Lower lobe of right lung (tissue), 2 donors: ENCODE results near the gene CHST2. TPM values are rescaled to one million over a fixed set of nuclear protein-coding genes. Genes with fewer than 3 reads are reported as not detected.

ENCODE experiments used
- ATAC-seq, 2 donors: fragments of 200-7000 bp; cut with Tn5 transposase; one replicate each; pipeline ENCODE4 v1.9.1; 2020 to 2022; ENCODE audit warnings: mild to moderate bottlenecking in 2 of 2, moderate library complexity in 2 of 2
- DNase-seq: peaks from one replicate; pipeline ENCODE4 v3.0.0-alpha.2; 2020
- H3K27ac ChIP-seq: fragments of 200-600 bp; one replicate; pipeline ENCODE4 v1.8.0; 2022
- H3K27me3 ChIP-seq: fragments of 200-600 bp; one replicate; pipeline ENCODE4 v1.8.0; 2022; ENCODE audit warnings: low read depth
- H3K36me3 ChIP-seq: fragments of 200-600 bp; one replicate; pipeline ENCODE4 v1.8.0; 2022; ENCODE audit warnings: mild to moderate bottlenecking
- H3K4me1 ChIP-seq: fragments of 200-600 bp; one replicate; pipeline ENCODE4 v1.8.0; 2022
- H3K4me3 ChIP-seq: fragments of 200-600 bp; one replicate; pipeline ENCODE4 v1.8.0; 2022; ENCODE audit warnings: mild to moderate bottlenecking
- H3K9me3 ChIP-seq: fragments of 200-600 bp; one replicate; pipeline ENCODE4 v1.8.0; 2022
- intact Hi-C: fragments of 100-400 bp; cut with DNase I; formaldehyde crosslinking; loops from one replicate; pipeline ENCODE4 v1.11.0; 2022
- total RNA-seq: library from RNA; stranded (reverse); fragmentation: NEBNext Ultra II Directional; extraction: Animal tissue kit (Norgen Biotek cat#: 25700); gene quantifications from one replicate; pipeline ENCODE4 v1.2.1, GENCODE V29; 2021
- TF ChIP-seq, protein P1 (sequence below): fragments of 200-600 bp; IDR thresholded peaks from one replicate; pipeline ENCODE4 v1.8.0; 2022; ENCODE audit warnings: antibody characterized with exemption, mild to moderate bottlenecking
- donor health status: DM: no; HTN: yes; CAD: no; lungs with severe emphysema.

Gene CHST2
- total RNA-seq, 1 donor from 2014 or later = 6.2 TPM

- Histone ChIP-seq H3K36me3 (no peaks in the 10 kb centered on the region), H3K27ac (no peak overlapping the region), H3K27me3 (no peaks in the 10 kb centered on the region), H3K4me1 (no peaks in the 10 kb centered on the region), H3K9me3 (no peaks in the 10 kb centered on the region), H3K4me3 (no peak overlapping the region)
- DNase-seq (no peak), ATAC-seq (no peak)
- intact Hi-C loops = no loop called here
- TF ChIP-seq, protein P1, sequence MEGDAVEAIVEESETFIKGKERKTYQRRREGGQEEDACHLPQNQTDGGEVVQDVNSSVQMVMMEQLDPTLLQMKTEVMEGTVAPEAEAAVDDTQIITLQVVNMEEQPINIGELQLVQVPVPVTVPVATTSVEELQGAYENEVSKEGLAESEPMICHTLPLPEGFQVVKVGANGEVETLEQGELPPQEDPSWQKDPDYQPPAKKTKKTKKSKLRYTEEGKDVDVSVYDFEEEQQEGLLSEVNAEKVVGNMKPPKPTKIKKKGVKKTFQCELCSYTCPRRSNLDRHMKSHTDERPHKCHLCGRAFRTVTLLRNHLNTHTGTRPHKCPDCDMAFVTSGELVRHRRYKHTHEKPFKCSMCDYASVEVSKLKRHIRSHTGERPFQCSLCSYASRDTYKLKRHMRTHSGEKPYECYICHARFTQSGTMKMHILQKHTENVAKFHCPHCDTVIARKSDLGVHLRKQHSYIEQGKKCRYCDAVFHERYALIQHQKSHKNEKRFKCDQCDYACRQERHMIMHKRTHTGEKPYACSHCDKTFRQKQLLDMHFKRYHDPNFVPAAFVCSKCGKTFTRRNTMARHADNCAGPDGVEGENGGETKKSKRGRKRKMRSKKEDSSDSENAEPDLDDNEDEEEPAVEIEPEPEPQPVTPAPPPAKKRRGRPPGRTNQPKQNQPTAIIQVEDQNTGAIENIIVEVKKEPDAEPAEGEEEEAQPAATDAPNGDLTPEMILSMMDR = no peak
Observed at GRCh38 chr3:143078883-143079282, 40.7 kb upstream of the CHST2 start.

- Histone ChIP-seq H3K4me1 (no peaks in the 10 kb centered on the region), H3K9me3 (no peaks in the 10 kb centered on the region), H3K27me3 (no peaks in the 10 kb centered on the region), H3K4me3 (no peak overlapping the region), H3K27ac (no peak overlapping the region), H3K36me3 (no peaks in the 10 kb centered on the region)
- no peak for DNase-seq
- intact Hi-C loops = no loop called here
- ATAC-seq = no peak
- TF ChIP-seq, protein P1 = no peak
Observed at GRCh38 chr3:143080196-143080595, 39.4 kb upstream of the CHST2 start.

DNA sequence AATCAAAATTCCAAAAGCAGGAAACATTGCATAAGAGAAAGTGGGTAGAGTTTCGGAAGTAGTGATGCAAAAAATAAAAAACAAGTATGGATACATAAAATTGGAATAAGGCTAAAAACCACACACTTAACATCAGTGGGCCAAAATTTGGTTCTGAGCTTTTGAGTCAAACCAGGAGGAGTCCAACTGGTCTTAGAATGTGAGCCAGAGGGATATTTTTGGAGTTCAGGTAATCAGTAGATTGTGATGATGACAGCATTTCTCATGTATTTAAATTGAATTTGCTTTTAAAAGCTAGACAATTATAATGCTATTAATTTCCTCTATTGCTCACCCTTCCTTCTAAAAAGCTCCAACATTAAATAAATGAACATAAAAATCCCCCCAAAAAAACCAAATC lies 38.2 kb upstream of the CHST2 start:
- DNase-seq = no peak
- TF ChIP-seq, protein P1 = no peak
- intact Hi-C loops = no loop called here
- H3K4me3 ChIP-seq = no peak overlapping the region
- ATAC-seq = no peak
- no peaks in the 10 kb centered on the region for H3K4me1 ChIP-seq
- no peaks in the 10 kb centered on the region for H3K27me3 ChIP-seq
- no peak overlapping the region for H3K27ac ChIP-seq
- no peaks in the 10 kb centered on the region for H3K36me3 ChIP-seq
- H3K9me3 ChIP-seq = no peaks in the 10 kb centered on the region

DNA sequence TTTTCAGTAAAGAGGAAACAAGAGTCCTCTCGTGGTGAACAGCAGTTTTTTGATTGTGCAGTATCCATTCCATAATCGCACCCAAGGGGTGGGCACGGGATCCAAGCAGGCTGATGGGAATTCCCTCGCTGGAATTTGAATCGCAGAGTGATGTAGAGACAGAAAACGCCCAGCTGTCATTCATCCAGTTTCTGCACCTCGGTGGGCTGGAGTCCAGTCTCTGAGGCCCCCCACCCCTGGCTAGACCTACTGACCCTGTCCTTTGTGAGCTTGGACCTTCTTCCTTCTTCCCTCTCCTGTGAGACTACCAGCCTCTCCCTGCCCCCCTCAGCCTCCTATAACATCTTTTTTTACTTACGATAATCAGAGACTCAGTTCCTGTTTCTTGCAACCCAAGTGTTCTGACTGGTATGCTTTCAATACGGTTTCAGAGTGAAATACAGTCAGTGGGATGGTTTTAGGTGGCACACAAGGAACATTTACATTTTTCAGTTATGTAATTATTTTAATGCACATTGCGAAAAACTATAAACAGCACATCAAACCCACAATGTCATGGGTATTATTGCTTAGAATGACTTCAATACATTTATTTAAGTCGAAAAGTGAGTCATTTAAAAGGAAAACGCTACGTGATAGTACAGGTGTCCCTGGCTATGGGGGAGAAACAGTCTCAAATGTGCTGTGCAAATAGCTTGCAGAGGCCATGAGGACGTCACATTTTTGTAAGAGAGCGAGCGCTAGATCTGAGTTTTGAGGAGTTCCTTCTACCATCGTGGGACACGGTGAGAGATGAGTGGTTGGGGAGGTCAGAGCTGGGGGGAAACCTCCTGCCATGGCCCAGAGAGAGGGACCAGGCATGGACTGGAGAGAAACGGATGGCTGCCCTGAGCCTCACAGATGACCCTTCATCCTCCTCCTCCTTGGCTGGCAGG lies 37.5 kb upstream of the CHST2 start:
- no peaks in the 10 kb centered on the region for H3K9me3 ChIP-seq
- intact Hi-C loops = no loop called here
- TF ChIP-seq, protein P1 = no peak
- H3K4me3 ChIP-seq = no peak overlapping the region
- H3K27me3 ChIP-seq = no peaks in the 10 kb centered on the region
- DNase-seq (no peak), ATAC-seq (peak in 1 of 2 donors; percentile 46)
- no peaks in the 10 kb centered on the region for H3K36me3 ChIP-seq
- H3K4me1 ChIP-seq = no peaks in the 10 kb centered on the region
- H3K27ac ChIP-seq = no peak overlapping the region

- intact Hi-C loops = no loop called here
- Histone ChIP-seq H3K9me3 (no peaks in the 10 kb centered on the region), H3K4me3 (no peak overlapping the region), H3K27ac (no peak overlapping the region), H3K36me3 (no peaks in the 10 kb centered on the region), H3K4me1 (no peaks in the 10 kb centered on the region), H3K27me3 (no peaks in the 10 kb centered on the region)
- DNase-seq (no peak), ATAC-seq (no peak)
- TF ChIP-seq, protein P1 = no peak
Observed at GRCh38 chr3:143083781-143084180, 35.8 kb upstream of the CHST2 start.
